ENCODE data around the gene ESR2. TPM values are rescaled to one million over a fixed set of nuclear protein-coding genes. Genes with fewer than 3 reads are reported as not detected.

The ESR2 gene
- total and polyA plus RNA-seq, 2 donors (not counting 3 experiments of a cell fraction or from before 2014, with no cell fraction given): 0.10 to 0.58 TPM

DNA sequence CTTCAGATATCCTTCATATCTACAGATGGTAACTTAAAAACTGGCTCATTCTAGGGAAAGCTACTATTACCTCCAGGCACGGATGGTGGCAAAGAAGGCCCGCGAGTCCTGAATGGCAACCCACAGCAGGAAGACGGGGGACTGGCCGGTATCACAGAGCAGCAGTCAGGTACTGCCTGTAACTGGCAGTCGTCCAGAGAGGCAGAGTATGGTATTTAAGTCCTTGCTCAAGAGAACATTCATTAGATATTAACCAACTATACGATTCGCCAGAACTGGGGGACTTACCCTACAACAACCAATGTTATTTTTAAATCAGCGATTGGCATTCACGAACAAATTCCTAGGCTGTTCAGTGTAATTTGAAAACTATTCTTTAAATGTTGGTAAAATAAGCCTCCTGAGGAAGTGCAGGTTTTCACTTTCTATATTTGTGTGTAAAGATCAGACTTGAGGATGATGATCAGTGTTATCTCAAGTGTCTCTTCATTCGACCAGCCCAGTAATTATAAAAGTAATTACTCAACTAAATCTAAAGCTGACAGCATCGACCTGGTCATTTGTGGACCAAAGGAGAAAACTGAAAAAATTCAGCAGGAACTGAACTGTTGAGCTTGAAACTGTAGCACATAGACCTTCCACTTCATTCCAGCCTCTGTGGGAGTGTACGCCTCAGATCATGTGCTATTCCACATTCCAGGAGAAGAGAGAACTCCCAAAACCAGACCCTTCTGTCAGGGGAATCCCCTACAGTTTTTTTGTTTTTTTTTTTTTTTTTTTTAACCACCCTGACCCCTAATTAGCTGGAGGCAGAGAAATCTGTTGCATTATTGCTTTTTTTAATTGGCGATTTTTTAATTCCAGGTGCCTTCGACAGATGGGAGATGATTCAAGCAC lies 75.6 kb downstream of the ESR2 start:
- Histone ChIP-seq H3K9ac (replicated peaks; ENCODE audit: extremely low read depth, insufficient read depth, low read length) (no peak overlapping the region), H3K4me2 (ENCODE audit: insufficient read depth, low read length) (no peak overlapping the region), H3K4me1 (ENCODE audit: control insufficient read depth, extremely low read depth, insufficient read depth, low read length) (no peaks in the 10 kb centered on the region), H4K20me1 (replicated peaks; ENCODE audit: control insufficient read depth, extremely low read depth, insufficient read depth, low read length) (no peaks in the 10 kb centered on the region), H3K36me3 (ENCODE audit: control insufficient read depth in 2 of 2, extremely low read depth in 1 of 2, insufficient read depth in 2 of 2, low read length in 2 of 2) (peaks cover 0 to 16% of the 10 kb centered on the region in 2 experiments), H3K4me3 (replicated peaks in 1 of 3; ENCODE audit: insufficient read depth in 1 of 3, low read depth in 1 of 3, low read length in 3 of 3) (no peak overlapping the region), H3K79me2 (ENCODE audit: control insufficient read depth, insufficient read depth, low read length) (no peaks in the 10 kb centered on the region), H3K27me3 (ENCODE audit: control insufficient read depth in 2 of 2, insufficient read depth in 2 of 2, low read length in 2 of 2) (no peaks in the 10 kb centered on the region), H3K9me3 (replicated peaks; ENCODE audit: control insufficient read depth, insufficient read depth, low read length) (no peaks in the 10 kb centered on the region), H3K9me1 (replicated peaks; ENCODE audit: control insufficient read depth, extremely low read depth, insufficient read depth, low read length) (no peaks in the 10 kb centered on the region), H2AFZ (ENCODE audit: low read depth, low read length) (no peak overlapping the region), H3K27ac (ENCODE audit: insufficient read depth, low read depth, low read length) (no peak overlapping the region)
- TF ChIP-seq CTCF (IDR thresholded peaks at IDR 0.05; ENCODE audit: extremely low read depth in 1 of 2, insufficient read depth in 1 of 2, low read depth in 1 of 2, low read length in 2 of 2): no peak
- no peak for TF ChIP-seq GATA2 (IDR thresholded peaks at IDR 0.05; ENCODE audit: insufficient read depth, insufficient read length, low read depth, low read length)
- no peak for TF ChIP-seq EZH2 (IDR thresholded peaks at IDR 0.05; ENCODE audit: borderline replicate concordance, low read depth, low read length, severe bottlenecking)
- TF ChIP-seq MYC (IDR thresholded peaks at IDR 0.05; ENCODE audit: low read depth, low read length): no peak
- no peak for TF ChIP-seq POLR2AphosphoS5 (IDR thresholded peaks at IDR 0.05; ENCODE audit: insufficient read depth, low read depth, low read length)
- TF ChIP-seq MAX (IDR thresholded peaks at IDR 0.05; ENCODE audit: insufficient read depth, insufficient read length): no peak
- no TSS peak for BruUV-seq (replicated peaks)
- ChIA-PET POLR2A (no interaction called here), CTCF (no interaction called here)
- dilution Hi-C loops (cut with MboI; ENCODE audit: extremely low pct_ligation_motif_present, low sequenced_read_pairs) (no loop called here), intact Hi-C loops (cut with micrococcal nuclease) (no loop called here)
- no peak for FAIRE-seq
- DNase-seq (ENCODE audit: low read depth, low spot score): no peak
